ENCODE results near the gene SORCS1. TPM values are rescaled to one million over a fixed set of nuclear protein-coding genes. Genes with fewer than 3 reads are reported as not detected.
A peak's percentile ranks its signal among the peaks of the same experiment; 100 is the strongest.

SORCS1 gene
- total and polyA plus RNA-seq, 12 donors: 0.30 to 5.5 (median 1.3) TPM

DNA sequence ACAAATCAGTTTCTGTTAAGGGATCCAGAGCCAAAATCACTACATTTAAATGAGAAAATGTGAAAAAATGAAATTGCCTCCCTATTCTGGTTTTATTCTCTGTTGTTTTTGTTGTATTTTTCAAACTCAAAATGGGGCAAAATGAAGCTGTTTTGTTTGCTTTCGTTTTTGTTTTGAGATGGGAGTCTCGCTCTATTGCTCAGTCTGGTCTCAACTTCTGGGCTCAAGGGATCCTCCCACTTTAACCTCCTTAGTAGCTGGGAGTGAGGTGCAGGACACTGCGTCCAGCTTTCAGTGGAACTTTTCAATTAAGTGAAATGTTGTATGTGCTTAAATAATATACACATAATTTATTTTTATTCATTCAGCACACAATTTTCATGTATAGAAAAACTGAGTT is 205.0 kb downstream of the SORCS1 start:
- ATAC-seq: no peak
- TF ChIP-seq, protein P1, sequence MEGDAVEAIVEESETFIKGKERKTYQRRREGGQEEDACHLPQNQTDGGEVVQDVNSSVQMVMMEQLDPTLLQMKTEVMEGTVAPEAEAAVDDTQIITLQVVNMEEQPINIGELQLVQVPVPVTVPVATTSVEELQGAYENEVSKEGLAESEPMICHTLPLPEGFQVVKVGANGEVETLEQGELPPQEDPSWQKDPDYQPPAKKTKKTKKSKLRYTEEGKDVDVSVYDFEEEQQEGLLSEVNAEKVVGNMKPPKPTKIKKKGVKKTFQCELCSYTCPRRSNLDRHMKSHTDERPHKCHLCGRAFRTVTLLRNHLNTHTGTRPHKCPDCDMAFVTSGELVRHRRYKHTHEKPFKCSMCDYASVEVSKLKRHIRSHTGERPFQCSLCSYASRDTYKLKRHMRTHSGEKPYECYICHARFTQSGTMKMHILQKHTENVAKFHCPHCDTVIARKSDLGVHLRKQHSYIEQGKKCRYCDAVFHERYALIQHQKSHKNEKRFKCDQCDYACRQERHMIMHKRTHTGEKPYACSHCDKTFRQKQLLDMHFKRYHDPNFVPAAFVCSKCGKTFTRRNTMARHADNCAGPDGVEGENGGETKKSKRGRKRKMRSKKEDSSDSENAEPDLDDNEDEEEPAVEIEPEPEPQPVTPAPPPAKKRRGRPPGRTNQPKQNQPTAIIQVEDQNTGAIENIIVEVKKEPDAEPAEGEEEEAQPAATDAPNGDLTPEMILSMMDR (IDR thresholded peaks at IDR 0.05): no peak
- no peaks in the 10 kb centered on the region for H3K9me3 ChIP-seq
- DNase-seq: no peak
- intact Hi-C loops (cut with DNase I): no loop called here
- 71 to 83% methylated on average over 3 of the region's 3 CpGs for WGBS, 2 donors
- H3K4me3 ChIP-seq: peak overlapping the region in 1 of 10 donors; percentile 14
- no peaks in the 10 kb centered on the region for H3K36me3 ChIP-seq
- peak overlapping the region in 1 of 10 donors; percentile 58 for H3K27ac ChIP-seq
- no peaks in the 10 kb centered on the region for H3K27me3 ChIP-seq
- H3K4me1 ChIP-seq: peaks cover 0 to 21% (median 0%) of the 10 kb centered on the region in 9 donors

GRCh38 chr10:106958589-106959361 is 205.7 kb downstream of the SORCS1 start:
- TF ChIP-seq, protein P1 (IDR thresholded peaks at IDR 0.05): no peak
- Histone ChIP-seq H3K4me3 (peak overlapping the region in 1 of 10 donors; percentile 14), H3K4me1 (peaks cover 0 to 21% (median 0%) of the 10 kb centered on the region in 9 donors), H3K9me3 (no peaks in the 10 kb centered on the region), H3K36me3 (no peaks in the 10 kb centered on the region), H3K27ac (peak overlapping the region in 1 of 10 donors; percentile 58), H3K27me3 (no peaks in the 10 kb centered on the region)
- 78 to 83% methylated on average over 11 of the region's 11 CpGs for WGBS, 2 donors
- intact Hi-C loops (cut with DNase I): no loop called here
- ATAC-seq (peak in 1 of 8 donors; percentile 29), DNase-seq (no peak)

- peaks cover 0 to 21% (median 0%) of the 10 kb centered on the region in 9 donors for H3K4me1 ChIP-seq
- H3K4me3 ChIP-seq: no peak overlapping the region
- H3K36me3 ChIP-seq: no peaks in the 10 kb centered on the region
- no peaks in the 10 kb centered on the region for H3K9me3 ChIP-seq
- DNase-seq (no peak), ATAC-seq (peak in 5 of 8 donors; percentile 27 to 67 (median 44))
- peak overlapping the region in 1 of 10 donors; percentile 58 for H3K27ac ChIP-seq
- 67 to 72% methylated on average over 12 of the region's 12 CpGs for WGBS, 2 donors
- TF ChIP-seq, protein P1 (IDR thresholded peaks at IDR 0.05): no peak
- intact Hi-C loops (cut with DNase I): no loop called here
- no peaks in the 10 kb centered on the region for H3K27me3 ChIP-seq
These were observed 206.5 kb downstream of the SORCS1 start for GRCh38 chr10:106957823-106958588.

DNA sequence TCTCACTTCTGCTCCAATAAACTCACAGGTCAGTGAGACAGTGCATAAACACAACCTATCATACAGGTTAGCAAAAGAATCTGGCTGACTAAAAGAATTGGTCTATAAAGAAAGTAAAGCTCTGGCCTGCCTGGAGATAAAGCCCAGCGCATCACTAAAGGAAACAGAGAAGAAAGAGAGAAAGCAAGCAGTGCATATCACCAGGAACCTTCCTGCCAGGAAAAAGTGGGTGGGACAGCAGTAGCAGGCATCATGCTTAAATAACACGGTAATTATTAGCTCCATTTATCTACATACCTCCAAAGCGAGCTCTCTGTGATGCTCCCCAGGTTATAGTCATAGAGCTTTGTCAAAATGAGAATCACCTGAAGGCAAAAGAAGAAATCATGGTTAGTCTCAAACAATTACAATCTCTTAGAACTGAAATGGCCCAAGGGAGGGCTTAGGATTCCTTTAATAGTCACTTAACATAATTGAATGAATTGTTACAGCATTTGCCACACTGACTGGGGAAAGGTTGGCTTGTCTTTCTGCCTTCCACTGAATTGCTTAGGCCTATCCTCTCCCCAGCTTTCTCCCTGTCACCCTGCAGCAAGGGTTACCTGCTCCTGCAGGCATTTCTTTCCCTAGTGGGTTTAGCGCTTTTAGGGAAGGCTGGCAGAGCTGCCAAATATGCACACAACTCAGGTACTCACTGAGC is 208.1 kb downstream of the SORCS1 start:
- no peak overlapping the region for H3K4me3 ChIP-seq

More for the DNA sequence above, 208.1 kb downstream of the SORCS1 start:
- 74 to 75% methylated on average over 4 of the region's 4 CpGs for WGBS, 2 donors
- Histone ChIP-seq H3K27ac (no peak overlapping the region), H3K36me3 (no peaks in the 10 kb centered on the region), H3K9me3 (no peaks in the 10 kb centered on the region), H3K4me1 (peaks cover 0 to 21% (median 0%) of the 10 kb centered on the region in 9 donors), H3K27me3 (no peaks in the 10 kb centered on the region)
- intact Hi-C loops (cut with DNase I): no loop called here
- TF ChIP-seq, protein P1 (IDR thresholded peaks at IDR 0.05): no peak
- DNase-seq (no peak), ATAC-seq (no peak)
